Endothelial cell of umbilical vein (primary cell): ENCODE data around the gene AFF1. TPM values are rescaled to one million over a fixed set of nuclear protein-coding genes. Genes with fewer than 3 reads are reported as not detected.

Experiments used
- BruUV-seq: library from RNA; stranded (reverse); fragments of 400-500 nt; replicated peaks from 2 replicates; lab custom pipeline; 2021; lab: Mats Ljungman, UMichigan
- CTCF ChIA-PET: fragments of 300-600, 350-600 bp; sonication (Branson Sonifier 250); formaldehyde crosslinking; loops from one replicate; lab custom pipeline; 2021; ENCODE audit warnings: antibody characterized with exemption, inconsistent platforms; lab: Charles Lee
- POLR2A ChIA-PET: fragments of 300-600, 350-600 bp; sonication (Branson Sonifier 250); formaldehyde crosslinking; loops from one replicate; lab custom pipeline; 2021; ENCODE audit warnings: antibody characterized with exemption, inconsistent platforms; lab: Charles Lee
- DNase-seq: peaks from one replicate; pipeline ENCODE4 v3.0.0-alpha.2; 2011; ENCODE audit warnings: low read depth, low spot score
- FAIRE-seq: peaks from 2 replicates; lab custom pipeline; 2011; peaks lifted over from hg19 to GRCh38; lab: Jason Lieb, UNC
- H2AFZ ChIP-seq: 2 replicates; pipeline ENCODE4 v1.6.0; 2012; ENCODE audit warnings: low read depth, low read length, control low read depth, inconsistent platforms
- H3K27ac ChIP-seq: 2 replicates; pipeline ENCODE4 v1.5.1; 2011; ENCODE audit warnings: low read depth, mild to moderate bottlenecking, control low read depth, low read length, moderate library complexity; ENCODE audit not compliant: insufficient read depth
- H3K27me3 ChIP-seq, 2 experiments: 2 replicates each; pipeline versions ENCODE4 v1.6.0 to v1.6.1; 2011; ENCODE audit warnings: low read length in 2 of 2, mixed read lengths in 1 of 2; ENCODE audit not compliant: control insufficient read depth in 2 of 2, insufficient read depth in 2 of 2
- H3K36me3 ChIP-seq, 2 experiments: 2 replicates in 1 of 2; 3 replicates in 1 of 2; pipeline ENCODE4 v1.5.1; 2011; ENCODE audit warnings: low read length in 2 of 2, mild to moderate bottlenecking in 1 of 2, moderate library complexity in 1 of 2; ENCODE audit not compliant: control insufficient read depth in 2 of 2, insufficient read depth in 2 of 2; ENCODE audit errors: extremely low read depth in 1 of 2
- H3K4me1 ChIP-seq: 3 replicates; pipeline ENCODE4 v1.5.1; 2011; ENCODE audit warnings: mild to moderate bottlenecking, low read length; ENCODE audit not compliant: control insufficient read depth, insufficient read depth; ENCODE audit errors: extremely low read depth
- H3K4me2 ChIP-seq: 2 replicates; pipeline ENCODE4 v1.6.1; 2011; ENCODE audit warnings: low read length, control low read depth, mixed read lengths; ENCODE audit not compliant: insufficient read depth
- H3K4me3 ChIP-seq, 3 experiments: fragments of 200-600 bp in 1 of 3; sonication (generic), shearing (Covaris generic) in 1 of 3; replicated peaks in 1 of 3; 2 replicates each; pipeline ENCODE4 v1.5.1; 2011 to 2016; ENCODE audit warnings: control low read depth in 3 of 3, low read length in 3 of 3, mild to moderate bottlenecking in 2 of 3, inconsistent platforms in 1 of 3, low read depth in 1 of 3, moderate library complexity in 1 of 3; ENCODE audit not compliant: insufficient read depth in 1 of 3
- H3K79me2 ChIP-seq: 2 replicates; pipeline ENCODE4 v1.6.0; 2012; ENCODE audit warnings: low read length, inconsistent platforms; ENCODE audit not compliant: control insufficient read depth, insufficient read depth
- H3K9ac ChIP-seq: replicated peaks from 2 replicates; pipeline ENCODE3; 2011; ENCODE audit warnings: low read length, control low read depth; ENCODE audit not compliant: insufficient read depth; ENCODE audit errors: extremely low read depth
- H3K9me1 ChIP-seq: replicated peaks from 3 replicates; pipeline ENCODE4 v1.6.0; 2011; ENCODE audit warnings: mild to moderate bottlenecking, low read length; ENCODE audit not compliant: control insufficient read depth, insufficient read depth; ENCODE audit errors: extremely low read depth
- H3K9me3 ChIP-seq: replicated peaks from 2 replicates; pipeline ENCODE4 v1.5.1; 2012; ENCODE audit warnings: low read length, inconsistent platforms; ENCODE audit not compliant: control insufficient read depth, insufficient read depth
- H4K20me1 ChIP-seq: replicated peaks from 2 replicates; pipeline ENCODE3; 2011; ENCODE audit warnings: mild to moderate bottlenecking, low read length; ENCODE audit not compliant: control insufficient read depth, insufficient read depth; ENCODE audit errors: extremely low read depth
- GATA2 ChIP-seq: IDR thresholded peaks from 2 replicates; pipeline ENCODE4 v1.7.0; 2011; ENCODE audit warnings: low read depth, mild to moderate bottlenecking, moderate library complexity, mixed read lengths, low read length; ENCODE audit not compliant: insufficient read length, insufficient read depth
- MYC ChIP-seq: IDR thresholded peaks from one replicate; pipeline ENCODE4 v1.6.1; 2011; ENCODE audit warnings: mild to moderate bottlenecking, low read depth, low read length
- POLR2A ChIP-seq: IDR thresholded peaks from 2 replicates; pipeline ENCODE4 v1.6.1; 2012; ENCODE audit warnings: low read depth, mild to moderate bottlenecking, control low read depth, low read length
- POLR2AphosphoS5 ChIP-seq: IDR thresholded peaks from 2 replicates; pipeline ENCODE4 v1.6.1; 2012; ENCODE audit warnings: low read depth, mild to moderate bottlenecking, control low read depth, low read length, moderate library complexity; ENCODE audit not compliant: insufficient read depth
- dilution Hi-C: fragments of 300-500 bp; cut with MboI; formaldehyde crosslinking; loops from one replicate; pipeline ENCODE4 v1.15.0; 2019; ENCODE audit warnings: low sequenced_read_pairs; ENCODE audit not compliant: extremely low pct_ligation_motif_present
- intact Hi-C: fragments of 100-400 bp; cut with micrococcal nuclease; formaldehyde crosslinking; loops from one replicate; pipeline ENCODE4 v1.10.0; 2022
- polyA plus RNA-seq, 4 experiments: library from polyadenylated mRNA; depleted of rRNA in 3 of 4; stranded (reverse) in 3 of 4; unstranded in 1 of 4; fragments of >200 nt; gene quantifications; 2 replicates each; pipeline versions ENCODE4 v1.2.1 to v1.2.3, GENCODE V29; 2011 to 2012; ENCODE audit warnings: missing spikeins in 1 of 4
- total RNA-seq: library from RNA; stranded (reverse); gene quantifications from 2 replicates; pipeline ENCODE4 v1.2.3, GENCODE V29; 2021
- TF ChIP-seq, protein P1 (sequence below), 2 donors: IDR thresholded peaks; 1 replicate in 1 of 2; 2 replicates in 1 of 2; pipeline ENCODE4 v1.5.1; 2011; ENCODE audit warnings: low read length in 2 of 2, mild to moderate bottlenecking in 2 of 2, moderate library complexity in 2 of 2, control low read depth in 1 of 2, inconsistent platforms in 1 of 2, low read depth in 1 of 2; ENCODE audit not compliant: insufficient read depth in 1 of 2; ENCODE audit errors: extremely low read depth in 1 of 2

AFF1 gene
- total and polyA plus RNA-seq, 2 donors (not counting 3 experiments of a cell fraction or from before 2014, with no cell fraction given): 26.2 to 106 TPM

DNA sequence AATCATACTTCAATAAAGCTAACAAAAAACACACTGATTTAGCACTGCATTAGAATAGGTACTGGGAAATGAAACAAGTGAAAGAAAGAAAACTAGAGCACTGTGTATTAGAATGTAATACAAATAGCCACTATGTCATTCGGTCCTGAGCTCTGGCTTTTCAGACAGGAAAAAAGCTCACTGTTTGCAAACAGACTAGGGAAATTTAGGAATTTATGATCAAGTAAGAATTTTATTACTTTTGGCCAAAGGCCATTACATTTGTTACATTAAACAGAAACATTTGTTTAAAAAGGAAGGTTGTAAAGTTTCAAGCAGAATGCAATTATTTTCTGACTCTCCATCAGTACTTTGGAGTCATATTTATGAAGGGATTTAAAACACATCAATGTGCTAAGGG is 216.9 kb downstream of the AFF1 start:
- Histone ChIP-seq H3K9ac (no peak overlapping the region), H3K9me1 (no peaks in the 10 kb centered on the region), H3K27me3 (no peaks in the 10 kb centered on the region), H3K36me3 (no peaks in the 10 kb centered on the region), H3K9me3 (no peaks in the 10 kb centered on the region), H3K79me2 (no peaks in the 10 kb centered on the region), H3K4me2 (no peak overlapping the region), H4K20me1 (no peaks in the 10 kb centered on the region), H3K27ac (no peak overlapping the region), H3K4me1 (no peaks in the 10 kb centered on the region), H3K4me3 (no peak overlapping the region), H2AFZ (no peak overlapping the region)
- dilution Hi-C loops (no loop called here), intact Hi-C loops (loop anchor here (1.0 to 5.0 kb wide), 4 partner anchors 69 to 316 kb away; partner anchors contain the start of gene KLHL8)
- POLR2A ChIA-PET: no interaction called here
- DNase-seq (peak; percentile 32), FAIRE-seq (no peak)
- no TSS peak for BruUV-seq
- no peak for TF ChIP-seq MYC
- TF ChIP-seq, protein P1, sequence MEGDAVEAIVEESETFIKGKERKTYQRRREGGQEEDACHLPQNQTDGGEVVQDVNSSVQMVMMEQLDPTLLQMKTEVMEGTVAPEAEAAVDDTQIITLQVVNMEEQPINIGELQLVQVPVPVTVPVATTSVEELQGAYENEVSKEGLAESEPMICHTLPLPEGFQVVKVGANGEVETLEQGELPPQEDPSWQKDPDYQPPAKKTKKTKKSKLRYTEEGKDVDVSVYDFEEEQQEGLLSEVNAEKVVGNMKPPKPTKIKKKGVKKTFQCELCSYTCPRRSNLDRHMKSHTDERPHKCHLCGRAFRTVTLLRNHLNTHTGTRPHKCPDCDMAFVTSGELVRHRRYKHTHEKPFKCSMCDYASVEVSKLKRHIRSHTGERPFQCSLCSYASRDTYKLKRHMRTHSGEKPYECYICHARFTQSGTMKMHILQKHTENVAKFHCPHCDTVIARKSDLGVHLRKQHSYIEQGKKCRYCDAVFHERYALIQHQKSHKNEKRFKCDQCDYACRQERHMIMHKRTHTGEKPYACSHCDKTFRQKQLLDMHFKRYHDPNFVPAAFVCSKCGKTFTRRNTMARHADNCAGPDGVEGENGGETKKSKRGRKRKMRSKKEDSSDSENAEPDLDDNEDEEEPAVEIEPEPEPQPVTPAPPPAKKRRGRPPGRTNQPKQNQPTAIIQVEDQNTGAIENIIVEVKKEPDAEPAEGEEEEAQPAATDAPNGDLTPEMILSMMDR (IDR thresholded peaks at IDR 0.05; ENCODE audit: extremely low read depth in 1 of 2, insufficient read depth in 1 of 2, low read depth in 1 of 2, low read length in 2 of 2): no peak
- no peak for TF ChIP-seq POLR2A
- TF ChIP-seq GATA2: no peak
- CTCF ChIA-PET: interaction anchor here (0.7 to 4.8 kb wide), 20 partner anchors 9 to 822 kb away, joined by 3 to 71 read pairs (median 8); partner anchors contain the start of gene KLHL8

DNA sequence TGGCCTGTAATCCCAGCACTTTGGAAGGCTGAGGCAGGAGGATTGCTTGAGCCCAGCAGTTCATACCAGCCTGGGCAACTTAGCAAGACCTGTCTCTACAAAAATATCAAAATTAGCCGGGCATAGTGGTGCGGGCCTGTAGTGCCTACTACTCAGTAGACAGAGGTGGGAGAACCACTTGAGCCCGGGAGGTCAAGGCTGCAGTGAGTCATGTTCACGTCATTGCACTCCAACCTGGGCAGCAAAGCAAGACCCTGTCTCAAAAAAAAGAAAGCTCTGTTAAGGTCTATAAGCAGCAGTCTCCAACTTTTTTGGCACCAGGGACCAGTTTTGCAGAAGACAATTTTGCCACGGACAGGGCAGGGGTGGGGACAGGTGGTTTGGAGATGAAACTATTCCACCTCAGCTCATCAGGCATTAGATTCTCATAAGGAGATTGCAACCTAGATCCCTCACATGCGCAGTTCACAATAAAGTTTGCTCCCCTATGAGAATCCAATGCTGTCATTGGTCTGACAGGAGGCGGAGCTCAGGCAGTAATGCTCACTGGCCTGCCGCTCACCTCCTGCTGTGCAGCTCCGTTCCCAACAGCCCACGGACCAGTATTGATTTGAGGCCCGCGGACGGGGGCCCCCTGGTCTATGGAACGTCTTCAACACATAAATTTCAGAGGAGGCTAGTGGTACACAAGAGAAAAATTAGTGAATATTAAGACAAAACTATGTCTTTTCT is 217.7 kb downstream of the AFF1 start:
- Histone ChIP-seq H3K36me3 (no peaks in the 10 kb centered on the region), H4K20me1 (no peaks in the 10 kb centered on the region), H3K4me1 (no peaks in the 10 kb centered on the region), H3K9me1 (no peaks in the 10 kb centered on the region), H3K79me2 (no peaks in the 10 kb centered on the region), H3K9me3 (no peaks in the 10 kb centered on the region), H3K4me3 (no peak overlapping the region), H3K4me2 (no peak overlapping the region), H3K27ac (no peak overlapping the region), H3K27me3 (no peaks in the 10 kb centered on the region), H3K9ac (no peak overlapping the region), H2AFZ (no peak overlapping the region)
- FAIRE-seq: no peak
- no peak for DNase-seq
- intact Hi-C loops: loop anchor here (5.0 kb wide), 1 partner anchor 315 kb away; no protein-coding TSS in a partner anchor
- dilution Hi-C loops: no loop called here
- POLR2A ChIA-PET: no interaction called here
- no peak for TF ChIP-seq MYC
- no peak for TF ChIP-seq POLR2AphosphoS5
- no peak for TF ChIP-seq GATA2
- BruUV-seq: no TSS peak
- CTCF ChIA-PET: interaction anchor here (0.7 to 4.8 kb wide), 9 partner anchors 8 to 657 kb away, joined by 3 to 71 read pairs (median 23); partner anchors contain the start of gene KLHL8
